ENCODE results near the gene ACAA2.

- TF ChIP-seq, protein P1, sequence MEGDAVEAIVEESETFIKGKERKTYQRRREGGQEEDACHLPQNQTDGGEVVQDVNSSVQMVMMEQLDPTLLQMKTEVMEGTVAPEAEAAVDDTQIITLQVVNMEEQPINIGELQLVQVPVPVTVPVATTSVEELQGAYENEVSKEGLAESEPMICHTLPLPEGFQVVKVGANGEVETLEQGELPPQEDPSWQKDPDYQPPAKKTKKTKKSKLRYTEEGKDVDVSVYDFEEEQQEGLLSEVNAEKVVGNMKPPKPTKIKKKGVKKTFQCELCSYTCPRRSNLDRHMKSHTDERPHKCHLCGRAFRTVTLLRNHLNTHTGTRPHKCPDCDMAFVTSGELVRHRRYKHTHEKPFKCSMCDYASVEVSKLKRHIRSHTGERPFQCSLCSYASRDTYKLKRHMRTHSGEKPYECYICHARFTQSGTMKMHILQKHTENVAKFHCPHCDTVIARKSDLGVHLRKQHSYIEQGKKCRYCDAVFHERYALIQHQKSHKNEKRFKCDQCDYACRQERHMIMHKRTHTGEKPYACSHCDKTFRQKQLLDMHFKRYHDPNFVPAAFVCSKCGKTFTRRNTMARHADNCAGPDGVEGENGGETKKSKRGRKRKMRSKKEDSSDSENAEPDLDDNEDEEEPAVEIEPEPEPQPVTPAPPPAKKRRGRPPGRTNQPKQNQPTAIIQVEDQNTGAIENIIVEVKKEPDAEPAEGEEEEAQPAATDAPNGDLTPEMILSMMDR (IDR thresholded peaks at IDR 0.05; ENCODE audit: poor library complexity) = no peak
- no peak for TF ChIP-seq EZH2phosphoT487 (IDR thresholded peaks at IDR 0.05; ENCODE audit: low read depth, severe bottlenecking, unreplicated experiment)
Observed at GRCh38 chr18:49733321-49733720, 80.0 kb downstream of the ACAA2 start.
